ENCODE data around the gene LRRTM1. TPM values are rescaled to one million over a fixed set of nuclear protein-coding genes. Genes with fewer than 3 reads are reported as not detected.

Gene LRRTM1
- total and polyA plus RNA-seq, 2 donors (not counting 3 experiments of a cell fraction or from before 2014, with no cell fraction given) = not detected

- TF ChIP-seq FOS (IDR thresholded peaks at IDR 0.05; ENCODE audit: borderline replicate concordance, insufficient read depth, low read length) (no peak), CTCF (IDR thresholded peaks at IDR 0.05; ENCODE audit: extremely low read depth in 1 of 2, insufficient read depth in 1 of 2, low read depth in 1 of 2, low read length in 2 of 2) (no peak), POLR2AphosphoS5 (IDR thresholded peaks at IDR 0.05; ENCODE audit: insufficient read depth, low read depth, low read length) (no peak)
- H3K27ac ChIP-seq (ENCODE audit: insufficient read depth, low read depth, low read length) = no peak overlapping the region
- ChIA-PET POLR2A (no interaction called here), CTCF (no interaction called here)
- H3K9ac ChIP-seq (replicated peaks; ENCODE audit: extremely low read depth, insufficient read depth, low read length) = no peak overlapping the region
- no peaks in the 10 kb centered on the region for H3K36me3 ChIP-seq (ENCODE audit: control insufficient read depth in 2 of 2, extremely low read depth in 1 of 2, insufficient read depth in 2 of 2, low read length in 2 of 2)
- intact Hi-C loops (cut with micrococcal nuclease) (no loop called here), dilution Hi-C loops (cut with MboI; ENCODE audit: extremely low pct_ligation_motif_present, low sequenced_read_pairs) (no loop called here)
- H4K20me1 ChIP-seq (replicated peaks; ENCODE audit: control insufficient read depth, extremely low read depth, insufficient read depth, low read length) = no peaks in the 10 kb centered on the region
- H3K4me2 ChIP-seq (ENCODE audit: insufficient read depth, low read length) = no peak overlapping the region
- DNase-seq (ENCODE audit: low read depth, low spot score) (no peak), FAIRE-seq (no peak)
- no peaks in the 10 kb centered on the region for H3K4me1 ChIP-seq (ENCODE audit: control insufficient read depth, extremely low read depth, insufficient read depth, low read length)
- H3K27me3 ChIP-seq (ENCODE audit: control insufficient read depth in 2 of 2, insufficient read depth in 2 of 2, low read length in 2 of 2) = peaks cover 0 to 13% of the 10 kb centered on the region in 2 experiments
- no peaks in the 10 kb centered on the region for H3K79me2 ChIP-seq (ENCODE audit: control insufficient read depth, insufficient read depth, low read length)
- no peaks in the 10 kb centered on the region for H3K9me1 ChIP-seq (replicated peaks; ENCODE audit: control insufficient read depth, extremely low read depth, insufficient read depth, low read length)
- no peak overlapping the region for H2AFZ ChIP-seq (ENCODE audit: low read depth, low read length)
- H3K4me3 ChIP-seq (replicated peaks in 1 of 3; ENCODE audit: insufficient read depth in 1 of 3, low read depth in 1 of 3, low read length in 3 of 3) = no peak overlapping the region
- no peaks in the 10 kb centered on the region for H3K9me3 ChIP-seq (replicated peaks; ENCODE audit: control insufficient read depth, insufficient read depth, low read length)
- BruUV-seq (replicated peaks) = no TSS peak
Measured at GRCh38 chr2:80303006-80303908, 1.3 kb downstream of the LRRTM1 start.
